MM.1S (cell line): ENCODE measurements around the gene SUSD3.
A peak's percentile ranks its signal among the peaks of the same experiment; 100 is the strongest.

Experiments
- DNase-seq: peaks from one replicate; pipeline ENCODE4 v3.0.0-alpha.2; 2015
- H2AFZ ChIP-seq: fragments of 300-600 bp; sonication (generic); 2 replicates; pipeline ENCODE4 v1.6.0; 2016; ENCODE audit warnings: antibody characterized with exemption, low read length
- H3F3A ChIP-seq: fragments of 300-600 bp; sonication (generic); 2 replicates; pipeline ENCODE4 v1.6.1; 2016; ENCODE audit warnings: mild to moderate bottlenecking, antibody characterized with exemption, low read length, moderate library complexity, mixed read lengths; ENCODE audit not compliant: insufficient read depth
- H3K27ac ChIP-seq: fragments of 300-600 bp; sonication (generic); 2 replicates; pipeline ENCODE4 v1.5.1; 2016; ENCODE audit warnings: mild to moderate bottlenecking, low read length
- H3K27me3 ChIP-seq: fragments of 300-600 bp; sonication (generic); replicated peaks from 2 replicates; pipeline ENCODE4 v1.6.0; 2016; ENCODE audit warnings: low read length; ENCODE audit not compliant: insufficient read depth
- H3K36me3 ChIP-seq: fragments of 300-600 bp; sonication (generic); replicated peaks from 2 replicates; pipeline ENCODE4 v1.6.1; 2016; ENCODE audit warnings: mild to moderate bottlenecking, low read length, mixed read lengths; ENCODE audit not compliant: insufficient read depth
- H3K4me1 ChIP-seq: fragments of 300-600 bp; sonication (generic); 2 replicates; pipeline ENCODE4 v1.6.1; 2016; ENCODE audit warnings: low read length, mixed read lengths
- H3K4me2 ChIP-seq: fragments of 300-600 bp; sonication (generic); 2 replicates; pipeline ENCODE4 v1.6.0; 2016; ENCODE audit warnings: low read depth, low read length
- H3K4me3 ChIP-seq: fragments of 300-600 bp; sonication (generic); 2 replicates; pipeline ENCODE4 v1.5.1; 2016; ENCODE audit warnings: low read length, mixed read lengths
- H3K79me2 ChIP-seq: fragments of 300-600 bp; sonication (generic); 2 replicates; pipeline ENCODE4 v1.6.1; 2016; ENCODE audit warnings: mixed run types, low read length, mixed read lengths
- H3K9ac ChIP-seq: fragments of 300-600 bp; sonication (generic); 2 replicates; pipeline ENCODE4 v1.6.1; 2016; ENCODE audit warnings: low read length, mixed read lengths
- H3K9me2 ChIP-seq: fragments of 300-600 bp; sonication (generic); replicated peaks from 2 replicates; pipeline ENCODE4 v1.6.1; 2016; ENCODE audit warnings: mild to moderate bottlenecking, low read length, mixed read lengths; ENCODE audit not compliant: insufficient read depth
- H3K9me3 ChIP-seq: fragments of 300-600 bp; sonication (generic); replicated peaks from 2 replicates; pipeline ENCODE4 v1.6.1; 2016; ENCODE audit warnings: mild to moderate bottlenecking, low read length, mixed read lengths; ENCODE audit not compliant: insufficient read depth
- H4K20me1 ChIP-seq: fragments of 300-600 bp; sonication (generic); 2 replicates; pipeline ENCODE4 v1.6.1; 2016; ENCODE audit warnings: mild to moderate bottlenecking, low read length, moderate library complexity, mixed read lengths; ENCODE audit not compliant: insufficient read depth
- CTCF ChIP-seq: fragments of 300-600 bp; sonication (generic); IDR thresholded peaks from 2 replicates; pipeline ENCODE4 v1.5.1; 2016; ENCODE audit warnings: antibody characterized with exemption, low read length, mixed read lengths
- EZH2 ChIP-seq: fragments of 300-600 bp; sonication (generic); optimal IDR thresholded peaks from 2 replicates; pipeline ENCODE3; 2017; ENCODE audit warnings: low read depth, mild to moderate bottlenecking, antibody characterized with exemption, low read length, mixed read lengths
- EZH2phosphoT487 ChIP-seq: fragments of 300-600 bp; sonication (generic); IDR thresholded peaks from 2 replicates; pipeline ENCODE4 v1.6.1; 2018; ENCODE audit warnings: antibody characterized with exemption, low read length

The SUSD3 gene

GRCh38 chr9:93131599-93132286, 73.2 kb downstream of the SUSD3 start:
- H3K36me3 ChIP-seq: no peaks in the 10 kb centered on the region
- H3K9ac ChIP-seq: no peak overlapping the region
- peaks cover 32% of the 10 kb centered on the region for H3K79me2 ChIP-seq
- no peaks in the 10 kb centered on the region for H3K9me3 ChIP-seq
- H3K4me2 ChIP-seq: no peak overlapping the region
- no peak for TF ChIP-seq CTCF
- TF ChIP-seq EZH2: no peak
- no peak for TF ChIP-seq EZH2phosphoT487
- no peaks in the 10 kb centered on the region for H3K27me3 ChIP-seq
- peaks cover 4% of the 10 kb centered on the region; the same call in 1 of the 2 replicates for H3K4me1 ChIP-seq
- no peak overlapping the region for H3K27ac ChIP-seq
- H3K4me3 ChIP-seq: no peak overlapping the region
- no peak overlapping the region for H2AFZ ChIP-seq
- no peaks in the 10 kb centered on the region for H3K9me2 ChIP-seq
- H4K20me1 ChIP-seq: no peaks in the 10 kb centered on the region
- DNase-seq: no peak
- H3F3A ChIP-seq: no peaks in the 10 kb centered on the region; the same call in 1 of the 2 replicates

- H3K9me3 ChIP-seq: no peaks in the 10 kb centered on the region
- H4K20me1 ChIP-seq: no peaks in the 10 kb centered on the region
- H2AFZ ChIP-seq: no peak overlapping the region
- H3K79me2 ChIP-seq: peaks cover 30% of the 10 kb centered on the region
- no peaks in the 10 kb centered on the region for H3K27me3 ChIP-seq
- H3F3A ChIP-seq: no peaks in the 10 kb centered on the region; the same call in 1 of the 2 replicates
- no peak overlapping the region for H3K9ac ChIP-seq
- TF ChIP-seq CTCF (no peak), EZH2 (no peak), EZH2phosphoT487 (no peak)
- peaks cover 4% of the 10 kb centered on the region; the same call in 1 of the 2 replicates for H3K4me1 ChIP-seq
- no peak for DNase-seq
- no peaks in the 10 kb centered on the region for H3K9me2 ChIP-seq
- H3K27ac ChIP-seq: no peak overlapping the region
- peak overlapping the region; percentile 83; the same call in 1 of the 2 replicates for H3K4me2 ChIP-seq
- H3K36me3 ChIP-seq: no peaks in the 10 kb centered on the region
- no peak overlapping the region for H3K4me3 ChIP-seq
These were observed 73.9 kb downstream of the SUSD3 start for GRCh38 chr9:93132287-93132927.

- H4K20me1 ChIP-seq: no peaks in the 10 kb centered on the region
- H2AFZ ChIP-seq: peak overlapping the region; percentile 76
- no peaks in the 10 kb centered on the region for H3K9me3 ChIP-seq
- no peaks in the 10 kb centered on the region for H3K27me3 ChIP-seq
- no peaks in the 10 kb centered on the region for H3K36me3 ChIP-seq
- no peaks in the 10 kb centered on the region for H3K9me2 ChIP-seq
- no peak for TF ChIP-seq EZH2phosphoT487
- no peak for TF ChIP-seq EZH2
- no peak for TF ChIP-seq CTCF
- H3F3A ChIP-seq: no peaks in the 10 kb centered on the region; the same call in 1 of the 2 replicates
- no peak for DNase-seq
- peak overlapping the region; percentile 86 for H3K4me3 ChIP-seq
- H3K4me2 ChIP-seq: peak overlapping the region; percentile 83
- H3K4me1 ChIP-seq: peaks cover 4% of the 10 kb centered on the region; the same call in 1 of the 2 replicates
- peaks cover 29% of the 10 kb centered on the region for H3K79me2 ChIP-seq
- H3K27ac ChIP-seq: no peak overlapping the region; the same call in 1 of the 2 replicates
- H3K9ac ChIP-seq: peak overlapping the region; percentile 95
These were observed 74.6 kb downstream of the SUSD3 start for GRCh38 chr9:93132946-93133680.
